Right lobe of liver (tissue), 6 donors: ENCODE results near the gene LY6G5C. TPM values are rescaled to one million over a fixed set of nuclear protein-coding genes. Genes with fewer than 3 reads are reported as not detected.
A peak's percentile ranks its signal among the peaks of the same experiment; 100 is the strongest.

Source experiments
- ATAC-seq, 4 donors: fragments of 200-7000 bp; cut with Tn5 transposase; one replicate each; pipeline ENCODE4 v1.9.1; 2020; ENCODE audit warnings: mild to moderate bottlenecking in 4 of 4, moderate library complexity in 4 of 4
- DNase-seq, 3 donors: peaks; one replicate each; pipeline ENCODE4 v3.0.0-alpha.2; 2020
- H3K27ac ChIP-seq, 3 donors: fragments of 200-600 bp; one replicate each; pipeline ENCODE4 v1.8.0; 2022
- H3K27me3 ChIP-seq, 2 donors: fragments of 200-600 bp; one replicate each; pipeline ENCODE4 v1.8.0; 2022
- H3K36me3 ChIP-seq, 4 donors: fragments of 200-600 bp; sonication (generic) in 1 of 4; one replicate each; pipeline versions ENCODE4 v1.5.1 to v1.8.0; 2017 to 2022; ENCODE audit warnings: control low read depth in 1 of 4
- H3K4me1 ChIP-seq, 4 donors: fragments of 200-600 bp; sonication (generic) in 1 of 4; one replicate each; pipeline versions ENCODE4 v1.5.1 to v1.8.0; 2017 to 2022; ENCODE audit warnings: control low read depth in 1 of 4
- H3K4me3 ChIP-seq, 3 donors: fragments of 200-600 bp; one replicate each; pipeline ENCODE4 v1.8.0; 2022
- H3K9me3 ChIP-seq, 4 donors: fragments of 200-600 bp; sonication (generic) in 1 of 4; one replicate each; pipeline versions ENCODE4 v1.5.1 to v1.8.0; 2017 to 2022; ENCODE audit warnings: control low read depth in 1 of 4
- POLR2A ChIP-seq: fragments of 450-650 bp; IDR thresholded peaks from one replicate; pipeline ENCODE4 v1.6.1; 2017; ENCODE audit warnings: antibody characterized with exemption, mild to moderate bottlenecking
- WGBS: methylation state at CpG from one replicate; pipeline ENCODE4 v1.1.6; 2018; ENCODE audit warnings: low coverage, low lambda C conversion rate; ENCODE audit not compliant: insufficient coverage; ENCODE audit errors: missing lambda C conversion rate; 5-methylcytosine and 5-hydroxymethylcytosine counted together
- intact Hi-C, 2 donors: fragments of 100-400 bp; cut with DNase I; formaldehyde crosslinking; loops; one replicate each; pipeline versions ENCODE4 v1.11.2 to v1.14.1; 2022
- total RNA-seq, 6 experiments: library from RNA; depleted of rRNA in 2 of 6; stranded (reverse); fragments of >200 nt in 2 of 6; fragmentation: NEBNext Ultra II Directional in 3 of 6; extraction: Animal tissue kit (Norgen Biotek cat#: 25700) in 3 of 6; gene quantifications; one replicate each; pipeline versions ENCODE4 v1.1.0 to v1.2.4, GENCODE V29; 2016 to 2023
- TF ChIP-seq, protein P1 (sequence below), 4 donors: fragments of 200-600 bp in 3 of 4; fragments of 450-650 bp in 1 of 4; IDR thresholded peaks; one replicate each; pipeline versions ENCODE4 v1.5.1 to v1.8.0; 2016 to 2022; ENCODE audit warnings: antibody characterized with exemption in 4 of 4, mild to moderate bottlenecking in 2 of 4
- donor health status: DM: no; HTN: yes; CAD: no.
- donor health status: DM: no; HTN: no; CAD: no.
- donor health status: DM: no; HTN: no; CAD: no.
- donor health status: DM: no; HTN: yes; CAD: no.
- donor health status: DM: no; HTN: yes; CAD: no.

Gene LY6G5C
- total RNA-seq, 6 experiments from 2014 or later = 0.68 to 1.6 (median 1.2) TPM

DNA sequence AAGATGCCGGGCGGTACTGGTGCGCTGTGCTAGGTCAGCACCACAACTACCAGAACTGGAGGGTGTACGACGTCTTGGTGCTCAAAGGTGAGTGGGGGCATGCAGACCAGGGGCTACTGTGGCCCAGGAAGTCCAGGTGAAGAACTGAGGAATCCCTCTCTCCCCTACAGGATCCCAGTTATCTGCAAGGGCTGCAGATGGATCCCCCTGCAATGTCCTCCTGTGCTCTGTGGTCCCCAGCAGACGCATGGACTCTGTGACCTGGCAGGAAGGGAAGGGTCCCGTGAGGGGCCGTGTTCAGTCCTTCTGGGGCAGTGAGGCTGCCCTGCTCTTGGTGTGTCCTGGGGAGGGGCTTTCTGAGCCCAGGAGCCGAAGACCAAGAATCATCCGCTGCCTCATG lies 26.8 kb upstream of the LY6G5C start:
- ATAC-seq = no peak
- WGBS = 100% methylated on average over 1 of the region's 10 CpGs
- intact Hi-C loops = no loop called here

DNA sequence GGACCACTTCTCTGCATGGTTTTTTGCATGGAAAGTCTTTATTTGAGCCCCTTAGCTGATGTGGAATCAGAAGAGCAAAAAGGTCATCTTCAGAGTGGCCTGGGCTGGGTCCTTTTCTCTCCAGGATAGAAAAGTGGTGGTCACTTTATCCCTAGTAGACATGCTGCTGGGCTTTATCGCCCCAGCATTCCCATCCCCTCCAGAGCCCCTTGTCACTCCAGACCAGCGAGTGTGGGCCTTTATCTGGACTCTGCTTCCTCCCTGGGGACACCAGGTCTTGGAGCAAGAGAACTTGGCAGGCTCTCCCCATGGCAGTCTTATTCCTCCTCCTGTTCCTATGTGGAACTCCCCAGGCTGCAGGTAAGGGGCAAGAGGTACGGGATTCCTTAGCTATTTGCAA lies 25.7 kb upstream of the LY6G5C start, which contains the start of gene LY6G6F:
LY6G6F (plus strand) TSS at position 268 of the 400 bp plus-strand sequence; CDS start at position 309, 41 bp downstream.
- H3K27me3 ChIP-seq = no peaks in the 10 kb centered on the region
- WGBS = 35% methylated on average over 2 of the region's 3 CpGs

More for the DNA sequence above, 26.8 kb upstream of the LY6G5C start:
- H3K9me3 ChIP-seq = no peaks in the 10 kb centered on the region
- TF ChIP-seq, protein P1, sequence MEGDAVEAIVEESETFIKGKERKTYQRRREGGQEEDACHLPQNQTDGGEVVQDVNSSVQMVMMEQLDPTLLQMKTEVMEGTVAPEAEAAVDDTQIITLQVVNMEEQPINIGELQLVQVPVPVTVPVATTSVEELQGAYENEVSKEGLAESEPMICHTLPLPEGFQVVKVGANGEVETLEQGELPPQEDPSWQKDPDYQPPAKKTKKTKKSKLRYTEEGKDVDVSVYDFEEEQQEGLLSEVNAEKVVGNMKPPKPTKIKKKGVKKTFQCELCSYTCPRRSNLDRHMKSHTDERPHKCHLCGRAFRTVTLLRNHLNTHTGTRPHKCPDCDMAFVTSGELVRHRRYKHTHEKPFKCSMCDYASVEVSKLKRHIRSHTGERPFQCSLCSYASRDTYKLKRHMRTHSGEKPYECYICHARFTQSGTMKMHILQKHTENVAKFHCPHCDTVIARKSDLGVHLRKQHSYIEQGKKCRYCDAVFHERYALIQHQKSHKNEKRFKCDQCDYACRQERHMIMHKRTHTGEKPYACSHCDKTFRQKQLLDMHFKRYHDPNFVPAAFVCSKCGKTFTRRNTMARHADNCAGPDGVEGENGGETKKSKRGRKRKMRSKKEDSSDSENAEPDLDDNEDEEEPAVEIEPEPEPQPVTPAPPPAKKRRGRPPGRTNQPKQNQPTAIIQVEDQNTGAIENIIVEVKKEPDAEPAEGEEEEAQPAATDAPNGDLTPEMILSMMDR (IDR thresholded peaks at IDR 0.05) = no peak
- TF ChIP-seq POLR2A = no peak
- no peak overlapping the region for H3K27ac ChIP-seq
- no peak for DNase-seq
- H3K27me3 ChIP-seq = no peaks in the 10 kb centered on the region
- no peaks in the 10 kb centered on the region for H3K36me3 ChIP-seq
- H3K4me1 ChIP-seq = peaks cover 0 to 5% (median 0%) of the 10 kb centered on the region in 4 donors
- no peak overlapping the region for H3K4me3 ChIP-seq

GRCh38 chr6:31705931-31706330 lies 25.1 kb upstream of the LY6G5C start:
- Histone ChIP-seq H3K4me1 (peaks cover 0 to 17% (median 10%) of the 10 kb centered on the region in 4 donors), H3K36me3 (no peaks in the 10 kb centered on the region), H3K9me3 (no peaks in the 10 kb centered on the region), H3K4me3 (no peak overlapping the region), H3K27ac (no peak overlapping the region), H3K27me3 (no peaks in the 10 kb centered on the region)
- TF ChIP-seq, protein P1 (IDR thresholded peaks at IDR 0.05) = no peak
- no peak for TF ChIP-seq POLR2A
- ATAC-seq = no peak
- intact Hi-C loops = no loop called here
- 93% methylated on average over 5 of the region's 6 CpGs for WGBS
- DNase-seq = no peak

More for the DNA sequence above, 25.7 kb upstream of the LY6G5C start, which contains the start of gene LY6G6F:
- peaks cover 0 to 12% (median 6%) of the 10 kb centered on the region in 4 donors for H3K4me1 ChIP-seq
- H3K27ac ChIP-seq = no peak within 1 kb of the TSS
- TF ChIP-seq, protein P1 (IDR thresholded peaks at IDR 0.05) = no peak
- TF ChIP-seq POLR2A = no peak
- DNase-seq (no peak), ATAC-seq (no peak)
- intact Hi-C loops = no loop called here
- H3K4me3 ChIP-seq = no peak within 1 kb of the TSS
- H3K36me3 ChIP-seq = no peaks in the 10 kb centered on the region
- H3K9me3 ChIP-seq = no peaks in the 10 kb centered on the region

DNA sequence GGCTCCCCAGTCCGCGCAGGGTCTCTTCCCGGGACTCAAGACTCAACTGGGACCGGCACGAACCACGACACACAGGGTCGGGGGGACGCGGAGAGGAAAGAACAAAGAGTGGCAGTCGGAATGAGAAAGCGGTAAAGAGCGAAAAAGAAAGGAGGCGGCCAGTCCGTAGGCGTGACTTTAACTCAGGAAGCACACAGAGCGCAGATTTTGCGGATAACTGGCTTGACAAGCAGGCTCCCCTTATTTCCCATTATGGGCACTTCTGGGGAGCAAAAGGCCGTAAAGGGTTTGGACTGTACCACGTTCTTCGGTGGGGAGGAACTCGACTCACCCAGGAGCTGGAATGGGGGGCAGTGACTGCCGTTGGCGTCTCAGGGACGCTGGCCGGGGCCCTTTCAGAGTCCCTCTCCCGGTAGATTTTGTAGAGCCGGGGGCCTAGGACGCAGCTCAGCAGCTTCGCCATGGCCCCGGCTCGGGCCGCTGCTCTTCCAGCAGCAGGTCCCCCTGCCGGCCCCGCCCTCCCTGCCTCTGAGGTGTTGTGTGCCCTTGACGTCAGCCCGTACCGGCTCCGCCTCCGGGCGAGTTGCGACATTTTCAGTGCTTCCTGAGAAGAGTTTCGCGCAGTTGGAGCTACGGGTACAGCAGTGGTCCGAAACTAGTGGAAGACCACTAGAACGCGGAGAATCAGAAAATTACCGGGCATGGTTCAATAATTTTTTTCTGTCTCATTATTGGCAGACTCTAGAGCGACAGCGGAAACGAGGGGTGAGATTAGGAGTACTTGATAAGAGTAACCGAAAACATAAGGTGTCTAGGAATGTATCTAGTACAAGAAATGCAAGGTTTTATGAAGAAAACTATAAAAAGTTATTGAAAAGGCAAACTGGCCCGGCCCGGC lies 22.2 kb upstream of the LY6G5C start, which contains the start of gene ABHD16A:
ABHD16A (minus strand) TSS at position 506 of the 898 bp plus-strand sequence; CDS start at position 463, 43 bp downstream.
- ATAC-seq = peak; percentile 97
- DNase-seq = peak; percentile 99
- intact Hi-C loops = no loop called here
- no peaks in the 10 kb centered on the region for H3K27me3 ChIP-seq
- TF ChIP-seq, protein P1 (IDR thresholded peaks at IDR 0.05) = peak in 2 of 4 donors; percentile 10 to 21
- TF ChIP-seq POLR2A = peak; percentile 98
- H3K36me3 ChIP-seq = peaks cover 0 to 20% (median 0%) of the 10 kb centered on the region in 4 donors
- H3K4me3 ChIP-seq = peak within 1 kb of the TSS; percentile 71 to 80 (median 77)
- H3K9me3 ChIP-seq = no peaks in the 10 kb centered on the region
- H3K27ac ChIP-seq = peak within 1 kb of the TSS; percentile 95 to 98 (median 97)
- peaks cover 0 to 21% (median 11%) of the 10 kb centered on the region in 4 donors for H3K4me1 ChIP-seq
- under 1% methylated on average over 42 of the region's 54 CpGs for WGBS
